Left renal cortex interstitium (tissue), 4 donors: Measurements from ENCODE around the gene CXCR2. TPM values are rescaled to one million over a fixed set of nuclear protein-coding genes. Genes with fewer than 3 reads are reported as not detected.

Experiments used
- DNase-seq, 4 donors: peaks; one replicate each; pipeline ENCODE4 v3.0.0-alpha.2; 2013; ENCODE audit warnings: low read depth in 4 of 4, low spot score in 2 of 4, missing footprints in 1 of 4
- polyA plus RNA-seq, 4 donors: library from polyadenylated mRNA; unstranded; fragments of 120-200 nt; gene quantifications; one replicate each; pipeline ENCODE4 v1.2.1, GENCODE V29; 2013; ENCODE audit not compliant: insufficient read length in 4 of 4

Gene CXCR2
- polyA plus RNA-seq, 4 donors, result 0.06 to 0.46 (median 0.31) TPM

DNA sequence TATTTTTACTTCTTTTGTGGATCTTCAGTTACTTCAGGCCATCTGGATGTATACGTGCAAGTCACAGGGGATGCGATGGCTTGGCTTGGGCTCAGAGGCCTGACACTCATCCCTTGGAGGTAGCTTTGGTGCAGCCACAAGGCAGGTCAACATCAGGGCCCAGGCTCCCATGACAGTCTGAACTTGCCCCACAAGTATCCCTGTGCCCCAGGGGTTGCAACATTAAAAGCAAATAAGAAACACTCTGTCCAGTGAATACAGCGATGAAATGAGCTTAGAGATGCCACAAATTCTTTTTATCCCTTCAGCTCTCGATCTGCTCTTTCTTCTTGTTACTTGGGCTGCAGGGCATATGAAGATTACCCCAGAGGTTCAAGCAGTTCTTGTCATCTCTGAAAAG is 54.0 kb downstream of the CXCR2 start:
- no peak for DNase-seq

DNA sequence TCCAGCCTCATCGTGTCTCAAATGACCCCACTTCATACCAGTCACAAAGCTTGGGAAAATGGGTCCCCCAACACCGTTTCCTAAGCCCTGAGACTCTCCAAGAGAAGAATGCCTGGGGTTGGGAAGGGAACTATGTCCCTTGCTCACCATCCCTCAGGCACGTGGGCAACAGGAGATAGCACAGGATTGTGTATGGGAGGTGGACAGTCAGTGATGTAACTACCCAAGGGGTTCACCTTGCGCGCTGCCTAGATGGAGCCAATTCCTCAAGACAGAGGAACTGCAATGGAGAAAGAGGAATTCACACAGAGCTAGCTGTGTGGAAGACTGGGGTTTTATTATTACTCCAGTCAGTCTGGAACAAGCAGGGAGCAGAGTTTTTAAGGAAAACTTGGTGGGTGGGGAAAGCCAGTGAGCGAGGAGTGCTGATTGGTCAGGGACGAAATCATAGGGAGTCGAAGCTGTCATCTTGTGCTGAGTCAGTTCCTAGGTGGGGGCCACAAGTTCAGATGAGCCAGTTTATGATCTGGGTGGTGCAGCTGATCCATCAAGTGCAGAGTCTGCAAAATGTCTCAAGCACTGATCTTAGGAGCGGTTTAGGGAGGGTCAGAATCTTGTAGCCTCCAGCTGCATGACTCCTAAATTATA is 54.8 kb downstream of the CXCR2 start:
- DNase-seq, result no peak

DNA sequence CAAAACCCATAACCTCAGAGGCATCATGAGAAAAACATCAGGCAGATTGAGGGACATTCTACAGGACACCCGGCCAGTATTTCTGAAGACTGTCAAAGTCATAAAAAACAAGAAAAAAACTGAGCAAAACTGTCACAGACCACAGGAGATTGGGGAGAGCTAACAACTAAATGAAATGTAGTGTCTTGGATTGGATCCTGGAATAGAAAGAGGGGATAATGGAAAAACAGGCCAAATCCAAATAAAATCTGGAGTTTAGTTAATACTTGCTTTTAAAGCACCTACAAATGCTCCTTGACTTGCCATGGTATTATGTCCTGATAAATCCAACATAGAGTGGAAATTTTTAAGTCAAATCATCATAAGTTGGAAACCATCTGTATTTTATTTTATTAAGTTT is 58.5 kb downstream of the CXCR2 start:
- DNase-seq, result no peak

DNA sequence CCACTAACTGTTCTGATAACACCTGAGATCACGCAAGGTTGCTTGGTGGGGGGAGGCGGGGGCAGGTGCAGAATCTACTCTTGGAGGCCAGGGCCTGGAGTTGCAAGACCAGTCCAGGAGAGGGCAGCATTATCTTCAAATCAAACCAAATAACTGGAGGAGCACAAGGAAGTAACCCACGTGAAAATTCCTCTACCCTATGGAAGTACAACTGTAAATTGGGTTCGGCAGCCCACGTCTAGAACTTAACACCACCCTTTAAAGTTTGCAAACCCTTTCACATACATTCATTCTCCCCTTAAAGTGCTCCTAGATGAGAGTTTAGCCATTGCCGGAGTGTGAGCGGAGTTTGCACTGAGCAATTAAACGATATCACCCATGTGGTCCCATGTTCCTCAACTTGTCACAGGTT is 60.5 kb downstream of the CXCR2 start:
- DNase-seq, result peak in 3 of 4 donors; percentile 3 to 33 (median 19)

Other genes starting within 250 kb of the CXCR2 start
- gene TNS1, start 123.0 kb upstream of the CXCR2 start, polyA plus RNA-seq, result 10 to 100 TPM; 54.8 to 69.7 (median 62.2) TPM
- under 1 TPM in 2 of 4 donors, not detected in 2; 0.13 to 0.27 TPM for gene RUFY4, start 56.8 kb upstream of the CXCR2 start, polyA plus RNA-seq
- gene CXCR1, start 40.9 kb downstream of the CXCR2 start, polyA plus RNA-seq, result under 1 TPM in 2 of 4 donors, not detected in 2; 0.06 to 0.07 TPM
- gene ARPC2, start 91.2 kb downstream of the CXCR2 start, polyA plus RNA-seq, result 100 to 1,000 TPM; 234 to 264 (median 257) TPM
- gene GPBAR1, start 135.0 kb downstream of the CXCR2 start, polyA plus RNA-seq, result 1 to 10 TPM; 1.4 to 3.0 (median 2.0) TPM
- 100 to 1,000 TPM; 127 to 144 (median 131) TPM for gene AAMP, start 144.1 kb downstream of the CXCR2 start, polyA plus RNA-seq
- 100 to 1,000 TPM; 102 to 133 (median 119) TPM for gene PNKD, start 144.5 kb downstream of the CXCR2 start, polyA plus RNA-seq
- 100 to 1,000 TPM in 1 of 4 donors, 10 to 100 TPM in 3; 78.9 to 108 (median 85.2) TPM for gene TMBIM1, start 166.5 kb downstream of the CXCR2 start, polyA plus RNA-seq
- gene CATIP, start 230.8 kb downstream of the CXCR2 start, polyA plus RNA-seq, result 1 to 10 TPM; 5.0 to 8.2 (median 5.9) TPM